ENCODE data around the gene SIPA1.

GRCh38 chr11:65633390-65634108 lies 4.4 kb upstream of the SIPA1 start:
- TF ChIP-seq CTCF (IDR thresholded peaks at IDR 0.05), result no peak
- TF ChIP-seq POLR2A (IDR thresholded peaks at IDR 0.05), result no peak
- TF ChIP-seq EP300 (IDR thresholded peaks at IDR 0.05), result no peak

Measured in ovary (tissue), 3 donors.